Liver (tissue), 9 donors: ENCODE measurements around the gene BLOC1S1. TPM values are rescaled to one million over a fixed set of nuclear protein-coding genes. Genes with fewer than 3 reads are reported as not detected.

Source experiments
- DNase-seq: peaks from one replicate; pipeline ENCODE4 v3.0.0-alpha.2; 2017; ENCODE audit warnings: low spot score
- H3K27ac ChIP-seq, 2 donors: one replicate each; pipeline ENCODE4 v1.7.0; 2013; ENCODE audit warnings: inconsistent platforms in 2 of 2, low read length in 2 of 2, control low read depth in 1 of 2, low read depth in 1 of 2, mild to moderate bottlenecking in 1 of 2
- H3K27me3 ChIP-seq, 4 donors: one replicate each; pipeline versions ENCODE4 v1.6.1 to v1.7.0; 2013; ENCODE audit warnings: low read length in 3 of 4, inconsistent platforms in 1 of 4, mild to moderate bottlenecking in 1 of 4, moderate library complexity in 1 of 4; ENCODE audit not compliant: control insufficient read depth in 4 of 4, insufficient read depth in 4 of 4
- H3K36me3 ChIP-seq, 4 donors: one replicate each; pipeline versions ENCODE4 v1.6.1 to v1.7.0; 2013; ENCODE audit warnings: low read length in 3 of 4, mild to moderate bottlenecking in 3 of 4, low read depth in 1 of 4, moderate library complexity in 1 of 4; ENCODE audit not compliant: control insufficient read depth in 4 of 4, insufficient read depth in 3 of 4
- H3K4me1 ChIP-seq, 4 donors: one replicate each; pipeline versions ENCODE4 v1.6.1 to v1.7.0; 2013; ENCODE audit warnings: low read length in 3 of 4, mild to moderate bottlenecking in 3 of 4, moderate library complexity in 1 of 4; ENCODE audit not compliant: control insufficient read depth in 4 of 4, insufficient read depth in 4 of 4
- H3K4me3 ChIP-seq, 3 donors: one replicate each; pipeline versions ENCODE4 v1.6.1 to v1.7.0; 2013; ENCODE audit warnings: low read length in 3 of 3, control low read depth in 1 of 3, low read depth in 1 of 3, mild to moderate bottlenecking in 1 of 3
- H3K9ac ChIP-seq, 2 donors: one replicate each; pipeline ENCODE4 v1.7.0; 2013; ENCODE audit warnings: low read length in 2 of 2, mild to moderate bottlenecking in 2 of 2, moderate library complexity in 2 of 2, control low read depth in 1 of 2, low read depth in 1 of 2
- H3K9me3 ChIP-seq, 4 donors: one replicate each; pipeline versions ENCODE4 v1.6.1 to v1.7.0; 2013; ENCODE audit warnings: low read length in 3 of 4; ENCODE audit not compliant: control insufficient read depth in 4 of 4
- CTCF ChIP-seq: fragments of 150-350 bp; IDR thresholded peaks from 2 replicates; pipeline ENCODE4 v1.5.1; 2017; ENCODE audit warnings: improper control_type of control experiment, low read depth, low read length; ENCODE audit not compliant: missing input control
- FOXA1 ChIP-seq: IDR thresholded peaks from 2 replicates; pipeline ENCODE4 v1.6.1; 2016; ENCODE audit warnings: antibody characterized with exemption
- FOXA2 ChIP-seq: IDR thresholded peaks from 2 replicates; pipeline ENCODE4 v1.6.1; 2016; ENCODE audit warnings: antibody characterized with exemption
- GABPA ChIP-seq, 2 donors: IDR thresholded peaks in 1 of 2; conservative IDR thresholded peaks in 1 of 2; 2 replicates each; pipeline ENCODE4 v1.6.1; 2016; ENCODE audit warnings: antibody characterized with exemption in 2 of 2, mild to moderate bottlenecking in 1 of 2, moderate library complexity in 1 of 2
- HNF4A ChIP-seq, 2 donors: conservative IDR thresholded peaks; 2 replicates each; pipeline ENCODE4 v1.6.1; 2016; ENCODE audit warnings: antibody characterized with exemption in 2 of 2, mild to moderate bottlenecking in 2 of 2
- HNF4G ChIP-seq: IDR thresholded peaks from 2 replicates; pipeline ENCODE4 v1.6.1; 2016; ENCODE audit warnings: antibody characterized with exemption
- JUND ChIP-seq, 2 donors: IDR thresholded peaks; 2 replicates each; pipeline ENCODE4 v1.6.1; 2016; ENCODE audit warnings: antibody characterized with exemption in 2 of 2
- NR2F2 ChIP-seq: IDR thresholded peaks from 2 replicates; pipeline ENCODE4 v1.6.1; 2016; ENCODE audit warnings: antibody characterized with exemption
- RAD21 ChIP-seq, 2 donors: IDR thresholded peaks; 2 replicates each; pipeline ENCODE4 v1.6.1; 2016; ENCODE audit warnings: antibody characterized with exemption in 2 of 2, mild to moderate bottlenecking in 2 of 2
- REST ChIP-seq: IDR thresholded peaks from 2 replicates; pipeline ENCODE4 v1.6.1; 2016; ENCODE audit warnings: antibody characterized with exemption, mild to moderate bottlenecking
- RXRA ChIP-seq, 2 donors: IDR thresholded peaks; 2 replicates each; pipeline ENCODE4 v1.6.1; 2017 to 2018; ENCODE audit warnings: antibody characterized with exemption in 2 of 2, mild to moderate bottlenecking in 1 of 2
- SP1 ChIP-seq: IDR thresholded peaks from 2 replicates; pipeline ENCODE4 v1.6.1; 2018; ENCODE audit warnings: antibody characterized with exemption, mild to moderate bottlenecking
- TAF1 ChIP-seq: conservative IDR thresholded peaks from 2 replicates; pipeline ENCODE4 v1.6.1; 2016; ENCODE audit warnings: antibody characterized with exemption, mild to moderate bottlenecking
- YY1 ChIP-seq: IDR thresholded peaks from 2 replicates; pipeline ENCODE4 v1.6.1; 2016; ENCODE audit warnings: antibody characterized with exemption, mild to moderate bottlenecking
- ZBTB33 ChIP-seq: IDR thresholded peaks from 2 replicates; pipeline ENCODE4 v1.6.1; 2016; ENCODE audit warnings: antibody characterized with exemption
- WGBS: extraction: QIAGEN DNeasy Blood & Tissue Kit; methylation state at CpG from one replicate; pipeline ENCODE4 v1.1.7; 2013; 5-methylcytosine and 5-hydroxymethylcytosine counted together
- polyA plus RNA-seq, 2 donors: library from polyadenylated mRNA; stranded (reverse) in 1 of 2; unstranded in 1 of 2; fragments of 200-250 nt in 1 of 2; fragments of >200 nt in 1 of 2; fragmentation: Nextera tagmentation in 1 of 2; extraction: Ambion mirVana in 1 of 2; gene quantifications; one replicate each; pipeline versions ENCODE4 v1.2.1 to v1.2.3, GENCODE V29; 2013 to 2015
- total RNA-seq, 2 donors: library from RNA; depleted of rRNA; stranded (reverse); fragments of >200 nt; gene quantifications; one replicate each; pipeline ENCODE4 v1.2.3, GENCODE V29; 2014
- donor health status: healthy.
- donor health status: healthy.
- donor health status: healthy.
- donor health status: healthy.
- donor health status: healthy.

The BLOC1S1 gene
- total and polyA plus RNA-seq, 4 donors = 43.7 to 150 (median 115) TPM

GRCh38 chr12:55734595-55734994, 18.7 kb downstream of the BLOC1S1 start:
- no peaks in the 10 kb centered on the region for H3K9me3 ChIP-seq
- H3K27me3 ChIP-seq = no peaks in the 10 kb centered on the region
- H3K4me3 ChIP-seq = no peak overlapping the region
- 94% methylated on average over 3 of the region's 3 CpGs for WGBS
- no peak overlapping the region for H3K9ac ChIP-seq
- H3K36me3 ChIP-seq = no peaks in the 10 kb centered on the region
- H3K4me1 ChIP-seq = peaks cover 2 to 22% (median 13%) of the 10 kb centered on the region in 4 donors
- H3K27ac ChIP-seq = no peak overlapping the region
- no peak for TF ChIP-seq HNF4G
- no peak for TF ChIP-seq FOXA1
- TF ChIP-seq HNF4A (conservative IDR thresholded peaks at IDR 0.05) = no peak
- TF ChIP-seq REST = no peak
- TF ChIP-seq CTCF = no peak
- TF ChIP-seq ZBTB33 = no peak
- no peak for TF ChIP-seq JUND (IDR thresholded peaks at IDR 0.05)
- TF ChIP-seq TAF1 = no peak
- no peak for TF ChIP-seq YY1
- TF ChIP-seq SP1 = no peak
- no peak for TF ChIP-seq GABPA (IDR thresholded peaks at IDR 0.05 in 1 of 2, conservative IDR thresholded peaks at IDR 0.05 in 1 of 2)
- TF ChIP-seq RXRA (IDR thresholded peaks at IDR 0.05) = no peak
- TF ChIP-seq NR2F2 = no peak
- TF ChIP-seq RAD21 (IDR thresholded peaks at IDR 0.05) = no peak
- no peak for DNase-seq

GRCh38 chr12:55736076-55736475, 20.2 kb downstream of the BLOC1S1 start:
- Histone ChIP-seq H3K9me3 (no peaks in the 10 kb centered on the region), H3K27me3 (no peaks in the 10 kb centered on the region), H3K27ac (no peak overlapping the region), H3K4me3 (no peak overlapping the region), H3K36me3 (no peaks in the 10 kb centered on the region), H3K9ac (no peak overlapping the region), H3K4me1 (peaks cover 0 to 16% (median 10%) of the 10 kb centered on the region in 4 donors)
- WGBS = 66% methylated on average over 3 of the region's 3 CpGs
- DNase-seq = no peak
- TF ChIP-seq JUND (IDR thresholded peaks at IDR 0.05) (no peak), ZBTB33 (no peak), NR2F2 (no peak), YY1 (no peak), HNF4G (no peak), SP1 (no peak), GABPA (IDR thresholded peaks at IDR 0.05 in 1 of 2, conservative IDR thresholded peaks at IDR 0.05 in 1 of 2) (no peak), CTCF (no peak), REST (no peak), FOXA2 (no peak), HNF4A (conservative IDR thresholded peaks at IDR 0.05) (no peak), RAD21 (IDR thresholded peaks at IDR 0.05) (no peak), FOXA1 (no peak)
